ENCODE data around the gene MUC22.

DNA sequence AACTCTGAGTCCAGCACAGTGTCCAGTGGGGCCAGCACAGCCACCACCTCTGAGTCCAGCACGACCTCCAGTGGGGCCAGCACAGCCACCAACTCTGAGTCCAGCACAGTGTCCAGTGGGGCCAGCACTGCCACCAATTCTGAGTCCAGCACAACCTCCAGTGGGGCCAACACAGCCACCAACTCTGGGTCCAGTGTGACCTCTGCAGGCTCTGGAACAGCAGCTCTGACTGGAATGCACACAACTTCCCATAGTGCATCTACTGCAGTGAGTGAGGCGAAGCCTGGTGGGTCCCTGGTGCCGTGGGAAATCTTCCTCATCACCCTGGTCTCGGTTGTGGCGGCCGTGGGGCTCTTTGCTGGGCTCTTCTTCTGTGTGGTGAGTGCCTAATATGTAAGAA lies 23.0 kb upstream of the MUC22 start:
- TF ChIP-seq, protein P1, sequence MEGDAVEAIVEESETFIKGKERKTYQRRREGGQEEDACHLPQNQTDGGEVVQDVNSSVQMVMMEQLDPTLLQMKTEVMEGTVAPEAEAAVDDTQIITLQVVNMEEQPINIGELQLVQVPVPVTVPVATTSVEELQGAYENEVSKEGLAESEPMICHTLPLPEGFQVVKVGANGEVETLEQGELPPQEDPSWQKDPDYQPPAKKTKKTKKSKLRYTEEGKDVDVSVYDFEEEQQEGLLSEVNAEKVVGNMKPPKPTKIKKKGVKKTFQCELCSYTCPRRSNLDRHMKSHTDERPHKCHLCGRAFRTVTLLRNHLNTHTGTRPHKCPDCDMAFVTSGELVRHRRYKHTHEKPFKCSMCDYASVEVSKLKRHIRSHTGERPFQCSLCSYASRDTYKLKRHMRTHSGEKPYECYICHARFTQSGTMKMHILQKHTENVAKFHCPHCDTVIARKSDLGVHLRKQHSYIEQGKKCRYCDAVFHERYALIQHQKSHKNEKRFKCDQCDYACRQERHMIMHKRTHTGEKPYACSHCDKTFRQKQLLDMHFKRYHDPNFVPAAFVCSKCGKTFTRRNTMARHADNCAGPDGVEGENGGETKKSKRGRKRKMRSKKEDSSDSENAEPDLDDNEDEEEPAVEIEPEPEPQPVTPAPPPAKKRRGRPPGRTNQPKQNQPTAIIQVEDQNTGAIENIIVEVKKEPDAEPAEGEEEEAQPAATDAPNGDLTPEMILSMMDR (IDR thresholded peaks at IDR 0.05), result no peak
- TF ChIP-seq POLR2A (IDR thresholded peaks at IDR 0.05), result no peak
